Thyroid gland (tissue), 4 donors: ENCODE measurements around the gene PPP5C. TPM values are rescaled to one million over a fixed set of nuclear protein-coding genes. Genes with fewer than 3 reads are reported as not detected.

Experiments used
- DNase-seq, 2 donors: peaks; one replicate each; pipeline ENCODE4 v3.0.0-alpha.2; 2019
- H3K27ac ChIP-seq, 3 donors: fragments of 200-600 bp; sonication (generic); 1 replicate in 2 of 3; 2 replicates in 1 of 3; pipeline ENCODE4 v1.5.1; 2016 to 2019; ENCODE audit warnings: mild to moderate bottlenecking in 1 of 3, moderate library complexity in 1 of 3
- H3K27me3 ChIP-seq: fragments of 200-600 bp; sonication (generic); one replicate; pipeline ENCODE4 v1.5.1; 2019
- H3K36me3 ChIP-seq, 2 donors: fragments of 200-600 bp; sonication (generic); one replicate each; pipeline ENCODE4 v1.5.1; 2016 to 2019
- H3K4me1 ChIP-seq, 2 donors: fragments of 200-600 bp; sonication (generic); one replicate each; pipeline ENCODE4 v1.5.1; 2017 to 2019
- H3K4me3 ChIP-seq, 3 donors: fragments of 200-600 bp; sonication (generic); replicated peaks in 1 of 3; 1 replicate in 2 of 3; 2 replicates in 1 of 3; pipeline ENCODE4 v1.5.1; 2016; ENCODE audit warnings: mild to moderate bottlenecking in 1 of 3
- H3K9me3 ChIP-seq: fragments of 200-600 bp; sonication (generic); one replicate; pipeline ENCODE4 v1.5.1; 2017
- CTCF ChIP-seq, 6 experiments: fragments of 200-600 bp in 3 of 6; fragments of 450-650 bp in 3 of 6; sonication (generic) in 3 of 6; IDR thresholded peaks; one replicate each; pipeline ENCODE4 v1.5.1; 2016 to 2019; ENCODE audit warnings: antibody characterized with exemption in 6 of 6, mild to moderate bottlenecking in 2 of 6, inconsistent platforms in 1 of 6, moderate library complexity in 1 of 6
- POLR2A ChIP-seq, 2 donors: fragments of 450-650 bp; IDR thresholded peaks; one replicate each; pipeline ENCODE4 v1.6.1; 2017; ENCODE audit warnings: antibody characterized with exemption in 2 of 2, mild to moderate bottlenecking in 2 of 2, moderate library complexity in 1 of 2
- WGBS, 2 donors: methylation state at CpG; one replicate each; pipeline ENCODE4 v1.1.5; 2017; 5-methylcytosine and 5-hydroxymethylcytosine counted together
- intact Hi-C: fragments of 100-400 bp; cut with DNase I; formaldehyde crosslinking; loops from one replicate; pipeline ENCODE4 v1.15.1; 2023
- total RNA-seq, 4 donors: library from RNA; depleted of rRNA; stranded (reverse); fragments of >200 nt; gene quantifications; one replicate each; pipeline ENCODE4 v1.2.3, GENCODE V29; 2016

Gene PPP5C
- total RNA-seq, 4 donors from 2014 or later = 63.3 to 112 (median 80.7) TPM

GRCh38 chr19:46426506-46427162, 79.7 kb downstream of the PPP5C start:
- TF ChIP-seq POLR2A (IDR thresholded peaks at IDR 0.05) (peak in 1 of 2 donors; percentile 43), CTCF (IDR thresholded peaks at IDR 0.05) (no peak)
- 1 to 3% methylated on average over 24 to 32 of the region's 32 CpGs for WGBS, 2 donors
- peak overlapping the region in 2 of 3 donors; percentile 15 to 23 for H3K4me3 ChIP-seq
- no peaks in the 10 kb centered on the region for H3K27me3 ChIP-seq
- no peaks in the 10 kb centered on the region for H3K36me3 ChIP-seq
- peaks cover 7 to 18% of the 10 kb centered on the region in 2 donors for H3K4me1 ChIP-seq
- peak overlapping the region; percentile 71 to 83 (median 74) for H3K27ac ChIP-seq
- no peaks in the 10 kb centered on the region for H3K9me3 ChIP-seq
- intact Hi-C loops = no loop called here
- peak; percentile 86 to 87 for DNase-seq

GRCh38 chr19:46427518-46428045, 80.7 kb downstream of the PPP5C start:
- Histone ChIP-seq H3K4me3 (no peak overlapping the region), H3K4me1 (peaks cover 7 to 18% of the 10 kb centered on the region in 2 donors), H3K36me3 (no peaks in the 10 kb centered on the region), H3K27me3 (no peaks in the 10 kb centered on the region), H3K27ac (no peak overlapping the region), H3K9me3 (no peaks in the 10 kb centered on the region)
- 88 to 90% methylated on average over 16 to 17 of the region's 17 CpGs for WGBS, 2 donors
- intact Hi-C loops = no loop called here
- TF ChIP-seq POLR2A (IDR thresholded peaks at IDR 0.05) (no peak), CTCF (IDR thresholded peaks at IDR 0.05) (no peak)
- DNase-seq = no peak

- DNase-seq = peak; percentile 66 to 69
Measured at GRCh38 chr19:46428239-46429135, 81.6 kb downstream of the PPP5C start, which contains the start of gene PNMA8C. Gene PNMA8C (minus strand): TSS chr19:46428936. CDS start chr19:46428359, 577 bp downstream.

GRCh38 chr19:46429999-46430398, 83.1 kb downstream of the PPP5C start:
- Histone ChIP-seq H3K27ac (no peak overlapping the region), H3K4me3 (no peak overlapping the region), H3K36me3 (no peaks in the 10 kb centered on the region), H3K27me3 (no peaks in the 10 kb centered on the region), H3K9me3 (no peaks in the 10 kb centered on the region), H3K4me1 (peaks cover 7 to 18% of the 10 kb centered on the region in 2 donors)
- 72 to 76% methylated on average over 4 of the region's 4 CpGs for WGBS, 2 donors
- intact Hi-C loops = no loop called here
- TF ChIP-seq POLR2A (IDR thresholded peaks at IDR 0.05) (no peak), CTCF (IDR thresholded peaks at IDR 0.05) (no peak)
- DNase-seq = no peak

More at GRCh38 chr19:46428239-46429135, 81.6 kb downstream of the PPP5C start, which contains the start of gene PNMA8C:
- no peak within 1 kb of the TSS for H3K27ac ChIP-seq
- no peaks in the 10 kb centered on the region for H3K36me3 ChIP-seq
- H3K4me1 ChIP-seq = peaks cover 7 to 18% of the 10 kb centered on the region in 2 donors
- H3K27me3 ChIP-seq = no peaks in the 10 kb centered on the region
- TF ChIP-seq CTCF (IDR thresholded peaks at IDR 0.05) (no peak), POLR2A (IDR thresholded peaks at IDR 0.05) (no peak)
- WGBS, 2 donors = 25 to 38% methylated on average over 31 to 36 of the region's 52 CpGs
- no peaks in the 10 kb centered on the region for H3K9me3 ChIP-seq
- no peak within 1 kb of the TSS for H3K4me3 ChIP-seq
- intact Hi-C loops = no loop called here
